Skin epidermis (tissue), 12 donors: ENCODE measurements around the gene ABLIM2.
"Not testable (repeated sequence)": the region's sequence is repeated elsewhere in the genome, so short reads cannot be mapped to it uniquely, and the experiment has no call there.

ENCODE experiments used
- H3K27ac ChIP-seq, 21 experiments: fragments of 200-600 bp; sonication (generic) in 11 of 21; one replicate each; pipeline ENCODE4 v1.5.0; 2020; ENCODE audit warnings: mild to moderate bottlenecking in 3 of 21, inconsistent platforms in 2 of 21, moderate library complexity in 2 of 21
- H3K4me3 ChIP-seq, 7 experiments: fragments of 200-600 bp; sonication (generic) in 2 of 7; one replicate each; pipeline ENCODE4 v1.5.0; 2020; ENCODE audit warnings: inconsistent platforms in 2 of 7, mild to moderate bottlenecking in 2 of 7, moderate library complexity in 1 of 7

Gene ABLIM2

DNA sequence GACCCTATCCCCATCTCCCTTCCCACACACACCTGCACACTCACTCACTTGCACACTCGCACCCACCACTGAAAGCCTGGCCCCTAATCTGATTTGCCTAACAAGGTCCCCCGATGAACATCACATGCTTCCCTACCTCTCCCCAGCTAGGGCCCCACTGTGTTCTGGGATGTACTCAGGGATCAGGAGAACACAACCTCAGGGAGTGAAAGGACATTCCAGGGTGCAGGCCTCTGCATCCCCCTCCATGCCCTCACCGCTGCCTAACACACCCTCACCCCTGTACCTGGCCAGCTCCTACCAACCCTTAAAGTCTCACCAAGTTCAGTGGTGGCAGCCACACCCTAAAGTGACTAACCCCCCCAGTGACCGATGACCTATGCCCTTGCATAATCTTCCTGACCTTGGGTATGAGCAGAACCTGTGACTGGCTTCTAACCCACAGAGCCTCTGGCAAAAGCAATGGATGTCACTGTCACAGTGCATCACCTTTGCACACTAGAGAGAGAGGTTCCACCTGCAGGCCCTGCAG, 216.6 kb downstream of the ABLIM2 start:
- Histone ChIP-seq H3K27ac (no peak overlapping the region), H3K4me3 (no peak overlapping the region)

DNA sequence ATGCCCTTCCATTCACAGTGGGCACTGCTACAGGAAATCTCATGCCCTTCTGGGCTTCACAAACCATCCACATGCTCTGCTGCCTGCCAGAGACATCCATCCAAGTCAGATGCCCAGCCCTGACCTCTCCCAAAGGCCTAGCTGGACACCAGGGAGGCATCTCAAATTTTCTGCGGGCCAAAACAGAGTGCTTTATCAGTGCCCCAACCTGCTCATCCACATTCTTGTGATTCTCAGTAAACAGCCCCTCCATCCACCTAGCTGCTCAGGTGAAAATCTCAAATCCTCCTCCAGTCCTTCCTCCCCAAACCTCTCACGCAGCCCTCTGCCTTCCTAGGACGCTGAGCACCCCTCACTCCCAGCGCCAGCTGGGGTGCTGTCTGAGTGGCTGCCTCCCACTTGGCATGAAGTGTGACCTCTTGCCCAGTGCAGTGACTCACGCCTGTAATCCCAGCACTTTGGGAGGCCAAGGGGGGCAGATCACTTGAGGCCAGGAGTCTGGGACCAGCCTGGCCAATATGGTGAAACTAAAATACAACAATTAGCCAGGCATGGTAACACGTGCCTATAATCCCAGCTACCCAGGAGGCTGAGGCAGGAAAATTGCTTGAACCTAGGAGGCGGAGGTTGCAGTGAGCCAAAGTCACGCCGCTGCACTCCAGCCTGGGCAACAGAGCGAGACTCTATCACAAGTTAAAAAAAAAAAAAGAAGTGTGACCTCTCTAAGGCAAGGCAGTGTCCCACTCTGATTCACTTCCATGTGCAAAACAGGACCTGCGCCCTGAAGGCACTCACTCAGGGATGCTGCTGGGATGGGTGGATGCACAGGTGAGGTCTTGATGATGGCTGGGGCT, 217.3 kb downstream of the ABLIM2 start:
- no peak overlapping the region for H3K4me3 ChIP-seq
- H3K27ac ChIP-seq = no peak overlapping the region

DNA sequence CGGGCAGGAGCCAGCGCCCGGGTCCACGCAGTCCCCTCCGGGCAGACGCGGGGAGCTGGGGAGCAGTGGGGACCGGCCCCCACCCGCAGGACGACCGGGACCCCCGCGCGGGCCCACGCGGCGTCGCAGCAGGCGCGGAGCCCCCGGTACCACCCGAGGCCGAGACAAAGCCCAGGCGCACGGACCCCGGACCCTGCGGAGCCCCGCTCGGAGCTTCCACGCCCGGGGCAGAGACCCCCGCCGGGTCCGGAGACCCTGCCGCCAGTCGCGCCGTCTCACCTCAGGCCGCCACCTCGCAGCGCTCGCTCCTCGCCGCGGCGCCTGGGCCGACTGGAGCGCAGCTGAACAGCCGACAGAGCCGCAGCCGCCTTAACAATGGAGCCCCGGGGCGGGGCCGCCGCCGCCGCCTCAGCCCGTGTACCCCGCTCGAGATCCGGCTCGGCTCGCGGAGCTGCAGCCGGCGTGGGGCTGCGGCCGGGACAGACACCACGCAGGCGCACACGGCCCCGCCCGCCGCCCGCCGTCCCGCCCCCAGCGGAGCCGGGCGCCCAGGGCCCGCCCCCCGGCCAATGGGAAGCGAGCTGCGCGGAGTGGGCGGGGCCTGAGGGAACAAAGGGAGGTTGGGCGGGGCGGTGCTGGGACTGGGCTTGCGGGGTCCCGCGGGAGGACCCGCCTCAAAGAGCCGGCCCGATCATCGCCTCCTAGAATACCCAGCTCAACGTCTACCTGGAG, 219.1 kb downstream of the ABLIM2 start, which contains the start of gene AFAP1:
Gene AFAP1 (minus strand): TSS at position 485 of the 732 bp plus-strand sequence. CDS start 67,783 bp downstream, outside the sequence.
- Histone ChIP-seq H3K4me3 (peak within 1 kb of the TSS; percentile 83 to 97 (median 90)), H3K27ac (peak within 1 kb of the TSS; percentile 54 to 98 (median 93))

DNA sequence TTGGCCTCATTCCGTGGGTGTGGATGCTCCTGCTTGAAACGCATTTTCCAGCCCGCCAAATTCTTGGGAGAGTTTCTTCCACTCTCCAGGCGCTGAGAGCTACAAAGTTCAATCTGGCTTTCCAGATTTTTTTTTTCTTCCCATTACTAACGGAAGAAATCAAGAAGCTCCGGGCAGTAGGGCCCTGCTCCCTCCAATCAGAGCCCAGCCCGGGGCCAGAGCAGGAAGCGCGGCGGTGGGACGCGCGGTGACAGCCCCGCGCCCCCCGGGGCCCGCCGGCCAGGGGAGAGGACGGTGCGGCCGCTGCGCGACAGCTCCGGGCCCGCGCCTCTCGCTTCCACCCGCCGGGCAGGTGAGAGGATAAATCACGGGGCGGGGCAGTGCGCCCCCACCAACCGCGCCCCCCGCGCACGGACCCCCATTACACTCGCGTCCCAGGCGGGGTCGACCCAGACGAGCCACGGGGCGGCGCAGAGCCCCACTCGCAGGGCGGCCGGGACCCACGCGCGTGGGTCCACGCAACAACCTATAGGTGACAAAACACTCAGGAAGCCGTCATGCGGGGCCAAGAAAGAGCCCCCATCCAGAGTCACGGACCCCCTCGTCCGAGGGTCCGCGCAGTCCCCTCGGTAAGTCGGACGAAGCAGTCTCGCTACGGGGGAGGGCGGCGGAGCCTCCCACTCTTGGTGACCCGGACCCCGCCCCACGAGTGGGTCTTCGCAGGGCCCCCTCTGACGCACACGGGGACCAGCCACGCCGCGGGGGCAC, 219.8 kb downstream of the ABLIM2 start:
- peak overlapping the region; percentile 83 to 97 (median 90) for H3K4me3 ChIP-seq
- peak overlapping the region; percentile 54 to 98 (median 93) for H3K27ac ChIP-seq

GRCh38 chr4:7938266-7938608, 220.4 kb downstream of the ABLIM2 start:
- Histone ChIP-seq H3K27ac (peak overlapping the region in 15 of 21 experiments; percentile 55 to 98 (median 93)), H3K4me3 (peak overlapping the region; percentile 83 to 97 (median 90))

DNA sequence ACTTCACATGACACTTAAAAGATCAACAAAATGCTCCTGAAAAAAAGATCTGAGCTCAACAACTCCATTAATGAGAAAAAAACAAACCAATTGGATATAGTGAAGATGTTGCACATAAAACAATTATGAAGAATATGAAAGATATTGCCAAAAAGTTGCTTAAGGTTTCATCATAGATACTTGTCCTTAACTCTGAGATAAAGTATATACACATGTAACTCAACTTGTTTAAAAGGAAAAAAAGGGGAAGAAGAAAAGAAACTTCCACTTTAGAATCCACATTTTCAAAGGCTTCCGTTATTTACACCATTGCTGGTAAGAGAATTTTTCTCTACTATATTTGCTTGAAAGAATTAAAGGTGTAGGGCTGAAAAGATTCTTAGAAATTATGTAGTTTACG, 221.6 kb downstream of the ABLIM2 start:
- H3K27ac ChIP-seq = no peak overlapping the region
- H3K4me3 ChIP-seq = no peak overlapping the region

DNA sequence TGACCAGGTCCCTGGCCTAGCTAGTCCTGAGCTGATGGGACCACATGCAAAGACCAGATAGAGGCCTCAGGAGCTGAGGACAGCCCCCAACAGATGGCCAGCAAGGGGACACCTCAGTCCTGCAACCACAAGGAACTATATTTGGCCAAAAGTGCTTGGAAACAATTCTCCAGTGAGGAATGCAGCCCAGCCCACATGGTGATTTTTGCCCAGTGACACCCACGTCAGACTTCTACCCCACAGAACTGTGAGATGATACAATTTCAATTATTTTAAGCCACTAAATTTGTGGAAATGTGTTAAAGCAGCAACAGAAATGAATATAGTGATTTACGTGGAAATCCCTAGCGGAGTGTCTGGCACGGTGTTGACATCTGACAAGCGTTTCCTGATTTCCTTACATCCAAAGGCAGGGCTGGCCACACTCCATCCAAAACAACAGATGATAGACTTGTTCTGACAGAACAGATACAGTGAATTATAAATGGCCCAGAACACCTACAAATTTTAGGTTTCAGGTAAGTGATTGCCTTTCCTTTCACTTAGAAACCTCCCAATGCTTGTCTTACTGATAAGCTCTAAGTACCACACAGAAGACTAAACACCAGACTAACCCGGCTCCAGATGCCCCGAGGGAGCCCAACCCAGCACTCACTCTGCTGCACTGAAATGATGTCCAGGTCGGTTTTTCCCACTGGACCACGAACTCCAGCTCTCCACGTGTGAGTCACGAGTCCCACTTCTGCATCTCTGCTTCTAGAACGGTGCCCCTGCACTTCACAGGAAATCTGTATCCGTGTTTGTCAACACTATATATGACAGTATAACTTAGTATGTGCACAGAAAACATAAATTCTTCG, 224.7 kb downstream of the ABLIM2 start:
- H3K4me3 ChIP-seq = no peak overlapping the region
- H3K27ac ChIP-seq = no peak overlapping the region

DNA sequence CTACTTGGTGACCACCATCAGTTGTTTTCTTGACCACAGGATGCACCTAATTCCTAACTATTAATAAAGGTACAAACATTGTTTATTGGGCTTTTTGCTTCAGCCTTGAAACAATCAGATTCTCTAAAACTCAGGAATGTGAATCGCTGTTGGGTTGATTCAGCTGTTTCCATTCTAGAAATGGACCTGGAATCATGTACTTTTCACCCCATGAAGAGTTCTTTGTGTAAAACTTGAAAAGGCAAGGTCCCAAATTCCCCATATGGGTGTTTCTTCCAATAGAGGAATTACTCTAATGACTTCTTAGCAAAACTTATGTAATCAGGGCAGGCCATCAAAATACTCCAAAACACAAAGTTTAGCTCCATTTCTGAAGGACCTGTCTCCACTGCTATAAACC, 226.3 kb downstream of the ABLIM2 start:
- Histone ChIP-seq H3K4me3 (no peak overlapping the region), H3K27ac (no peak overlapping the region)

- peak overlapping the region in 1 of 21 experiments; percentile 38 for H3K27ac ChIP-seq
- no peak overlapping the region for H3K4me3 ChIP-seq
Observed at GRCh38 chr4:7929118-7929951, 229.3 kb downstream of the ABLIM2 start.

DNA sequence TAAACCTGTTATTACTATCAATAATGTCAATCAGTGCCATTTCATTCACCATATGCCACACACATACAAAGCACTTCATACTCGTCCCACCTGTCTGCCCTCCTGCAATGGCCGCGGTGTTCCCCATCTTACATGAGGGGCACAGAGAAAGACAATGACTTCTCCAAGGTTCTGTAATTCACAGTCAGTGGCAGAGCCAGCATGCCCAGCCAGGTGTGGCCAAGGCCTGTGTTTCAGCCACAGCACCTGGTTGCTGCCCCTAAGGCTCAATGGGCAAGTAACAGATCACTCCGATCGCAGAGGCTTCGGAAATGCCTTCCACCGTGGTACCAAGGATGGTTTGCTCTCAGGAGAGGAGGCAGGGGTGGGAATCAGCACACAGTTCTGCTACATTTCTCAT, 229.9 kb downstream of the ABLIM2 start:
- no peak overlapping the region for H3K4me3 ChIP-seq

DNA sequence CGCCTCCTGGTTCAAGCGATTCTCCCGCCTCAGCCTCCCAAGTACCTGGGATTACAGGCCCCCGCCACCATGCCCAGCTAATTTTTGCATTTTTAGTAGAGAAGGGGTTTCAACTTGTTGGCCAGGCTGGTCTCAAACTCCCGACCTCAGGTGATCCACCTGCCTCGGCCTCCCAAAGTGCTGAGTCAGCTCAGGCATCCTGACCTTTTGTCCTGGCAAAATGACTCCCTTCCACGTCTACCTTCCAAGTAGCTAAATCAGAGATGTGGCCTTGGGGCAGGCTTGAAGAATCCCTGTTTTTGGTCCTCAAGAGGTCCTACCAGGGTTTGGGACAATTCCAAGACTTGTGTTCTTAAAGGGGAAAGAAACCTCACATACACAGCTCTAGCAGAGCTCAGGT, 231.8 kb downstream of the ABLIM2 start:
- Histone ChIP-seq H3K27ac (no peak overlapping the region), H3K4me3 (no peak overlapping the region)

More for the DNA sequence above, 229.9 kb downstream of the ABLIM2 start:
- no peak overlapping the region for H3K27ac ChIP-seq

DNA sequence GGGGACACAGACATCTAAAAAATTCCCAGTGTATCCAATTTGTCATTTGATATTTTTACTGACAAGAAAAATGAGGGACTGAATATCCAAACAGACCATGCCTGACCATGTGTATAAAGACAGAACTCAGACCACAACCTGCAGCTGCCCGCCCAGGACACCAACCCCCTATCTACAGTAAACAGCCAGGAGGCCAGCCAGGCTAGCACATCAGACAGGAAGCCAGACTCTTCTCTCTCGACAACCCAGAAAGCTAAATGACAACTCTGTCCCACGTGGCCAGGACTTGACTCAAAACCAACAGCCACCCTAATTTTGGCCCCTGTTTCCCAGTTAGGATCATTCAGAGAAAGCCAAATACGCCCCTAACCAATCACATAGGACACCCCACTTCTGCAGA, 234.0 kb downstream of the ABLIM2 start:
- H3K27ac ChIP-seq = no peak overlapping the region

GRCh38 chr4:7924163-7924562, 234.4 kb downstream of the ABLIM2 start:
- Histone ChIP-seq H3K27ac (no peak overlapping the region), H3K4me3 (no peak overlapping the region)

More for the DNA sequence above, 234.0 kb downstream of the ABLIM2 start:
- no peak overlapping the region for H3K4me3 ChIP-seq

DNA sequence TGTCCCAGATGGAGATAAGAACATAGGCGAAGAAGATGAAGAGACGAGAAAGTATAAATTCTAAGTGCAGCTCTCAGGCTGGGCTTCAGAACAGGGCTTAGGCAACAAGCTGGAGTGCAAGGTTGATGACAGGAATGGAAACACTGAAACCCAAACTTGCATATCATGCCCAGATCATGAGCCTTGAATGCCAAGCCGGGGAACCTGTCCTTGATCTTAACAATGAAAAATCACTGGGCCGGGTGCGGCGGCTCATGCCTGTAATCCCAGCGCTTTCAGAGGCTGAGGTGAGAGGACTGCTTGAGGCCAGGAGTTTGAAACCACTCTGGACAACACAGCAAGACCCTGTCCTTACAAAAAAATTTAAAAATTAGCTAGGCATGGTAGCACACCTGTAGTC, 236.1 kb downstream of the ABLIM2 start:
- no peak overlapping the region for H3K4me3 ChIP-seq
- H3K27ac ChIP-seq = no peak overlapping the region

DNA sequence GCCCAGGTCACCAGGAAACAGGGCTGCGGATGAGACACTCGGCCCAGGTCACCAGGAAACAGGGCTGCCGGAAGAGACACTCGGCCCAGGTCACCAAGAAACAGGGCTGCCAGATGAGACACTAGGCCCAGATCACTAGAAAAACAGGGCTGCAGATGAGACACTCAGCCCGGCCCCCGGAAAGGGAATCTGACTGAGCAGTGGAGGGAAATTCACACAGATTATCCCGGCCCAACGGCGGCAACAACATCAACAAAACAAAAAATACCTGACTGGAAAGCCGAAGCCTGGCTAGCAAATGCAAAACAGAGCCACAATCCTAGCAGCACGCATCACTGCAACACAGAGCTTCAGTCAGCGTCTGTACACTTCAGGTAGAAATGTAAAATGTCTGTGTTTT, 239.6 kb downstream of the ABLIM2 start:
- Histone ChIP-seq H3K27ac (no peak overlapping the region), H3K4me3 (no peak overlapping the region)

- H3K4me3 ChIP-seq, H3K27ac ChIP-seq: not testable (repeated sequence)
Observed at GRCh38 chr4:7918187-7918586, 240.4 kb downstream of the ABLIM2 start.

DNA sequence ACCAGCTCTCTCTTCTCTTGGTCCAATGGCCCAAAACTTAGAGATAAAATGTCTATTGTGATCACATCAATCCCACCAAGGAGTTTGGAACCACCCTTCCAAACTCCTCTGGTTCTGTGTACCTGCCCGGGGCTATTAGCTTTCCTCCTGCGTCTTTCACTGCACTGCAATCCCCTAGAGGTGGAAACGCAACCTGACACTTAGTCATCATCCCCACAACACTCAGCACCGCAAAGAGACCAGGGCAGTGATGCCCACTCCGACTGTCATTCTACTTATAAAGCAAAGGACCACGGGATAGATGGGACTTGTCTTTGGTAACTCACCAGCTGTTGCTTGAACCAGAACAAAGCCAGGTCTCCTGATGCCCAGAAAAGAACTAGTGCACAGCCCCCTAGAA, 240.9 kb downstream of the ABLIM2 start:
- H3K4me3 ChIP-seq = no peak overlapping the region
- no peak overlapping the region for H3K27ac ChIP-seq

DNA sequence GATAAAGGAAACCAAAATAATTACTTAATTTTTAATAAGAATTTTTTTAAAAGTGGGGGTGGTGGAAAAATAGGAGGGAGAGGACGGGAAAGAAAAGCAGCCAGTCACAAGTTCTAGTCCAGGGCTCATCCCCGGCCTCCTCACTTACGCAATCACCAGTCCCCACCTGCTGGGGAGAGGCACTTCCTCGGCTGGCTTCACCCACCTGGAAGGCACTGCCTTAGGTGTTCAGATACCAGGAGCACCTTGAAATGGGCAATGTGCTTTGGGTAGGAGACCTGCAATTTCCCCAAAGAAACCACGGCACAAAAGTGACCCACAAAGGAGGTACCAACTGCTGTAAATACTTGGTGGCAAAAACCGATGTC, 242.8 kb downstream of the ABLIM2 start:
- no peak overlapping the region for H3K27ac ChIP-seq
- H3K4me3 ChIP-seq = no peak overlapping the region
